ENCODE data around the gene CPTP. TPM values are rescaled to one million over a fixed set of nuclear protein-coding genes. Genes with fewer than 3 reads are reported as not detected.

CPTP gene
- total and polyA plus RNA-seq, 2 of the 13 experiments (the other 11 are each of a cell fraction or from before 2014, with no cell fraction given), result 5.5 to 9.3 TPM

- no peak for TF ChIP-seq DRAP1 (CRISPR knock-in tag; IDR thresholded peaks at IDR 0.05)
- TF ChIP-seq FOXK1 (CRISPR knock-in tag; IDR thresholded peaks at IDR 0.05; ENCODE audit: borderline replicate concordance, low read depth), result no peak
- TF ChIP-seq ZNF720 (CRISPR knock-in tag; IDR thresholded peaks at IDR 0.05), result no peak
- no peak for TF ChIP-seq ZNF431 (CRISPR knock-in tag; IDR thresholded peaks at IDR 0.05; ENCODE audit: borderline replicate concordance, low read depth)
- peak; percentile 54; the same call in 1 of the 2 replicates for TF ChIP-seq RXRB (CRISPR knock-in tag; IDR thresholded peaks at IDR 0.05; ENCODE audit: borderline replicate concordance)
- peak; percentile 98 for TF ChIP-seq ZNF772 (CRISPR knock-in tag; IDR thresholded peaks at IDR 0.05)
- no peak for TF ChIP-seq ZNF775 (CRISPR knock-in tag; IDR thresholded peaks at IDR 0.05; ENCODE audit: borderline replicate concordance)
- TF ChIP-seq ZNF333 (CRISPR knock-in tag; IDR thresholded peaks at IDR 0.05; ENCODE audit: borderline replicate concordance), result no peak
- no peak; the same call in 1 of the 2 replicates for TF ChIP-seq NR2F2 (IDR thresholded peaks at IDR 0.05; ENCODE audit: borderline replicate concordance, low read depth)
- no peak for TF ChIP-seq SP140L (CRISPR knock-in tag; IDR thresholded peaks at IDR 0.05; ENCODE audit: borderline replicate concordance)
- peak; percentile 60 for TF ChIP-seq CREB1 (IDR thresholded peaks at IDR 0.05)
- TF ChIP-seq CREB1 (CRISPR knock-in tag; IDR thresholded peaks at IDR 0.05), result peak; percentile 59
- peak; percentile 11 for TF ChIP-seq SKI (IDR thresholded peaks at IDR 0.05; ENCODE audit: partially characterized antibody)
- TF ChIP-seq THRA (CRISPR knock-in tag; IDR thresholded peaks at IDR 0.05; ENCODE audit: borderline replicate concordance), result 0 out of 2 replicates have a peak, but pooled peaks have one; percentile 8
- TF ChIP-seq KDM2A (CRISPR knock-in tag; IDR thresholded peaks at IDR 0.05; ENCODE audit: borderline replicate concordance, low read depth), result peak; percentile 59; the same call in 1 of the 2 replicates
- no peak for TF ChIP-seq JUNB (CRISPR knock-in tag; IDR thresholded peaks at IDR 0.05; ENCODE audit: borderline replicate concordance)
- TF ChIP-seq GATAD2A (CRISPR knock-in tag; IDR thresholded peaks at IDR 0.05), result peak; percentile 72
- TF ChIP-seq AKAP8 (CRISPR knock-in tag; IDR thresholded peaks at IDR 0.05), result peak; percentile 85
- peak; percentile 71; the same call in 1 of the 2 replicates for TF ChIP-seq ARID2 (CRISPR knock-in tag; IDR thresholded peaks at IDR 0.05; ENCODE audit: borderline replicate concordance)
- TF ChIP-seq CENPBD1 (CRISPR knock-in tag; IDR thresholded peaks at IDR 0.05; ENCODE audit: borderline replicate concordance, low read depth), result no peak
- TF ChIP-seq RAD21 (CRISPR knock-in tag; IDR thresholded peaks at IDR 0.05), result no peak
- TF ChIP-seq ZNF777 (CRISPR knock-in tag; IDR thresholded peaks at IDR 0.05), result no peak
- TF ChIP-seq ZNF557 (CRISPR knock-in tag; IDR thresholded peaks at IDR 0.05), result no peak
These were observed 42.9 kb upstream of the CPTP start (continued) for GRCh38 chr1:1281533-1282321.
